Cardiac fibroblast (primary cell): Measurements from ENCODE around the gene OLIG2.

Experiments used
- DNase-seq, 2 donors: peaks; one replicate each; pipeline versions ENCODE4 v3.0.0 to v3.0.0-alpha.2; 2010; ENCODE audit warnings: low read depth in 2 of 2
- H3K4me3 ChIP-seq, 2 donors: replicated peaks in 1 of 2; 1 replicate in 1 of 2; 2 replicates in 1 of 2; pipeline ENCODE4 v1.5.1; 2011; ENCODE audit warnings: low read depth in 2 of 2, low read length in 2 of 2, mild to moderate bottlenecking in 2 of 2, moderate library complexity in 1 of 2
- TF ChIP-seq, protein P1 (sequence below): IDR thresholded peaks from one replicate; pipeline ENCODE4 v1.5.1; 2011; ENCODE audit warnings: low read depth, mild to moderate bottlenecking, low read length, inconsistent platforms

OLIG2 gene

DNA sequence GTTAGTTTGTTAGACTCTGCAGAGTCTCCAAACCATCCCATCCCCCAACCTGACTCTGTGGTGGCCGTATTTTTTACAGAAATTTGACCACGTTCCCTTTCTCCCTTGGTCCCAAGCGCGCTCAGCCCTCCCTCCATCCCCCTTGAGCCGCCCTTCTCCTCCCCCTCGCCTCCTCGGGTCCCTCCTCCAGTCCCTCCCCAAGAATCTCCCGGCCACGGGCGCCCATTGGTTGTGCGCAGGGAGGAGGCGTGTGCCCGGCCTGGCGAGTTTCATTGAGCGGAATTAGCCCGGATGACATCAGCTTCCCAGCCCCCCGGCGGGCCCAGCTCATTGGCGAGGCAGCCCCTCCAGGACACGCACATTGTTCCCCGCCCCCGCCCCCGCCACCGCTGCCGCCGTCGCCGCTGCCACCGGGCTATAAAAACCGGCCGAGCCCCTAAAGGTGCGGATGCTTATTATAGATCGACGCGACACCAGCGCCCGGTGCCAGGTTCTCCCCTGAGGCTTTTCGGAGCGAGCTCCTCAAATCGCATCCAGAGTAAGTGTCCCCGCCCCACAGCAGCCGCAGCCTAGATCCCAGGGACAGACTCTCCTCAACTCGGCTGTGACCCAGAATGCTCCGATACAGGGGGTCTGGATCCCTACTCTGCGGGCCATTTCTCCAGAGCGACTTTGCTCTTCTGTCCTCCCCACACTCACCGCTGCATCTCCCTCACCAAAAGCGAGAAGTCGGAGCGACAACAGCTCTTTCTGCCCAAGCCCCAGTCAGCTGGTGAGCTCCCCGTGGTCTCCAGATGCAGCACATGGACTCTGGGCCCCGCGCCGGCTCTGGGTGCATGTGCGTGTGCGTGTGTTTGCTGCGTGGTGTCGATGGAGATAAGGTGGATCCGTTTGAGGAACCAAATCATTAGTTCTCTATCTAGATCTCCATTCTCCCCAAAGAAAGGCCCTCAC is at the start of gene OLIG2:
OLIG2 (plus strand) TSS at position 447 of the 954 bp plus-strand sequence. CDS start 928 bp downstream, outside the sequence.
- DNase-seq = no peak
- TF ChIP-seq, protein P1, sequence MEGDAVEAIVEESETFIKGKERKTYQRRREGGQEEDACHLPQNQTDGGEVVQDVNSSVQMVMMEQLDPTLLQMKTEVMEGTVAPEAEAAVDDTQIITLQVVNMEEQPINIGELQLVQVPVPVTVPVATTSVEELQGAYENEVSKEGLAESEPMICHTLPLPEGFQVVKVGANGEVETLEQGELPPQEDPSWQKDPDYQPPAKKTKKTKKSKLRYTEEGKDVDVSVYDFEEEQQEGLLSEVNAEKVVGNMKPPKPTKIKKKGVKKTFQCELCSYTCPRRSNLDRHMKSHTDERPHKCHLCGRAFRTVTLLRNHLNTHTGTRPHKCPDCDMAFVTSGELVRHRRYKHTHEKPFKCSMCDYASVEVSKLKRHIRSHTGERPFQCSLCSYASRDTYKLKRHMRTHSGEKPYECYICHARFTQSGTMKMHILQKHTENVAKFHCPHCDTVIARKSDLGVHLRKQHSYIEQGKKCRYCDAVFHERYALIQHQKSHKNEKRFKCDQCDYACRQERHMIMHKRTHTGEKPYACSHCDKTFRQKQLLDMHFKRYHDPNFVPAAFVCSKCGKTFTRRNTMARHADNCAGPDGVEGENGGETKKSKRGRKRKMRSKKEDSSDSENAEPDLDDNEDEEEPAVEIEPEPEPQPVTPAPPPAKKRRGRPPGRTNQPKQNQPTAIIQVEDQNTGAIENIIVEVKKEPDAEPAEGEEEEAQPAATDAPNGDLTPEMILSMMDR = no peak
- no peak within 1 kb of the TSS for H3K4me3 ChIP-seq

DNA sequence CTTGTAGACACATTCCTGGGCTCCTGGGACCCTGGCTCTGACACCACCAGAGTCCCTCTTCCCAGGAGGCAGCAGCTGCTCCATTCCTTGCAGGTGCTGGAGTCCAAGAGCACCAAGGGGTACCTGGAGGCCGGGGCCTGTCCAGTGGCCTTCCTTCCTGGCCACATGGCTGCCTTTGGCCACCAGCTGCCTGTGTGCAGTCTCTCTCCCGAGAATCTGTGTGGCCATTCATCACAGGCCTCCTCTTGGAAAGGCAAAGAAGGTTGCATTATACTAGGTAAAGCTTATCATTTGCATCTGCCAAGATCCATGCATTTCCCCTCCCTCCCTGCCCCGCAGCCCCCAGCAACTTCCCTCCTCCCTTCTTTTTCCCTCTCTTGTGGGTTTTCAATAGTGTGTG is 48.9 kb upstream of the OLIG2 start:
- no peak for DNase-seq
- TF ChIP-seq, protein P1 = no peak
- no peak overlapping the region for H3K4me3 ChIP-seq

DNA sequence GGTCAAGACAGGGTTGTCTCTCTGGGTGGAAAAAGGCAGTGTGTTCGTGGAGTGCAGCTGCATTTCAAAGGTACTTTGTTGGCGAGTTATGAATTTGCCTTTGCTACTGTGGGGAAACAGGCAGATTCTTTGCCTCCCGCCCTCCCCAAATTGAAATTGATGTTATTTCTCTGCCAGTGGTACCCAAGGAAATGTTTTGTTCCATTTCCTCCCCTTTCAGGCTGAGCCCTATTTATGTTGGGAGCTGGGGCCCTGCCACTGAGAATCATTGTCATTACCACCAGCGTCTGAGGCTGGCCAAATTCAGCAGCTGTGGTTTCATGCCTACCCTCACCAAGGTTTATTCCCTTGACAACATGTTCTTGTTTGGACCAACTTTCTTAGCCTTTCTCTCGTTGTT is 48.5 kb upstream of the OLIG2 start:
- no peak for DNase-seq
- TF ChIP-seq, protein P1 = no peak
- no peak overlapping the region for H3K4me3 ChIP-seq

DNA sequence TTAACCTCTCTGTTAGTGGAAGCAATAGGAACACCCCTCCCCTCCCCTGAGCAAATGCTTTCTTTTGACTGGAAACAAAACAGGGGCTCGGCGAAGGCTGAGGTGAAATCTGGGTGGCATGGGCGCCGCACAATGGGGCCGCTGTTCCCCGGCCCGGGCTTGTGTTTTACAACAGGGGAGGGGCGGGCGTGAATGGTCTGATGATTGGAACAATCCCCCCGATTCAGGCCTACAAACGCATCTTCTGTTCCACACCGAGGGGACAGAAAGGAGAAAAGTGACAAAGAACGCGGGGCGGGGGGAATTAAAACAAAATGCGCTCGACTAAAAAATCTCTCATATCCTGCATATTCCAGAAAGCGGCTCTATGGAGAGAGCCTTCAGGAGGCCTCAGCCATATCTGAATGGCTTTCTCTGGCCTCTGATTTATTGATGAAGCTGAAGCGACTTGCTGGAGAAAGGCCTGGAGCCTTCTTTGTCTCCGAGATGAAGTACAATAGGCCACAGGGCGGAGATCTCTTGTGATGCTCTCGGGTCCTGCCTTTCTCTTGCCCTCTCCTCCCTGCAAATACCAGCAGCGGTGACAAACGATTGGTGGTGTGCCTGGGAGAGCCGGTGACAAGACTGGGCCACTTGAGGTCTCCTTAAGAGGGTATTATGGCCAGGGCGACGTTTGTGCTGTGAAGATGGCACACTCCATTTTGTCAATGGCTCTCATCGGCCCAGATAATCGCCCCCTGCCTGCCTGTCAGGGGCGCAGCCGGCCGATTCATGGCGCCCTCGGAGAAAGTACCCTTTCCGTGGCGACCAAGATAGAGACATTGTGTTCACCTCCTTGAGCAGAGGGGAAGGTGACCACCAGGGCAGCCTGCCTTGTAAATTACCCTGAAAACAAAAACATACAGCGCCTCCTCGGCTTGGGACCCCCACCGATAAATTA is 47.1 kb upstream of the OLIG2 start:
- TF ChIP-seq, protein P1 = no peak
- H3K4me3 ChIP-seq = no peak overlapping the region
- DNase-seq = no peak

DNA sequence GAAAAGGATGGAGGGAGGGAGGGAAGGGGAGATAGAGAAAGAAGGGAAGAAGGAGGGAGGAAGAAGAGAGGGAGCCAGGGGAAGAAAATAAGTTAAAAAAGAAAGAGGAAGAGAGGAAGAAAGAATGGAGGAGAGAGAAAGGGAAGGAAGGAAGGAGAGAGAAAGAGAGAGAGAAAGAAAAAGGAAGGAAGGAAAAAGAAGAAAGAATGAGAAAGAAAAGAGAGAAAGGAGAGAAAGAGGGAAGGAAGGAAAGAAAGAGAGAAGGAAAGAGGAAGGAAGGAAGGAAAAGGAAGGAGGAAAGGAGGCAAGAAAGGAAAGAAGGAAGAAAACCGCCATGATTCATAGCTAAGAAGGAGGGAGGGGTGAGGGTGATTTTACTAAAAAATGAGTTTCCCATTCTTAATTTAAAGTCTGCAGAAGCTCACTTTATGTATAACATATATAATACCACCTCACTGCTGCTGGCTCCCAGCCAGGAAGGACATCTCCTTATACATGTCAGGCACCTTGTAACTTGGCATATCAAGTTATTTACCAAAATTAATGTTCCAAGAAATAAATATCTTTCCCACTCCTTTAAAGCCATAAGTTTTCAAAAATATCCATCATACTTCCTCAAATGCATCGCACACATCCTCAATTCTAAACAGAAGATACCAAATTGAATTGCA is 46.0 kb upstream of the OLIG2 start:
- TF ChIP-seq, protein P1 = no peak
- no peak overlapping the region for H3K4me3 ChIP-seq
- DNase-seq = no peak

DNA sequence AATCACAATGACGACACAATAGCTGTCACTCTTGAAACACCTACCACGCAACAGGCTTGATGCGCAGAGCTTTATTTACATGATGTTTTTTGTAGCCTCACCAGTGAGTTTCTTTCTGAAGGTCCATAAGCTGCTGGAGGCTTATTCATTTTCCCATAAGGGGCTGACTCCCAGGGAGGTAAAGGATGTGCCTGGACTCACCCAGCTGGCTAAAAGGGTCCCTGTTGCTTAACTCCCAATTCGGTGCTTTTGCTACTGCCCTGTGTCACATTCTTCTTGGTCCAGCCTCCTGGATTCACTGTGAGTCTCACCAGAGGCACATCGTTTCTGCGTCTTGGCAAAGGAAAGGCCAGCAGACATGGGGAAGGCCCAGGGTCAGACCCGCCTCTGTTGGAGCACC is 44.6 kb upstream of the OLIG2 start:
- TF ChIP-seq, protein P1 = no peak
- no peak for DNase-seq
- no peak overlapping the region for H3K4me3 ChIP-seq
